HG03103 (cell line): ENCODE data around the gene BTNL3.
"Not testable (repeated sequence)": the region's sequence is repeated elsewhere in the genome, so short reads cannot be mapped to it uniquely, and the experiment has no call there.

Experiments used
- ATAC-seq: cut with Tn5 transposase; IDR thresholded peaks from one replicate; pipeline ENCODE4 v1.9.1; 2021; ENCODE audit warnings: low read depth; ENCODE audit not compliant: unreplicated experiment

BTNL3 gene

GRCh38 chr5:181045857-181046256 lies 57.2 kb downstream of the BTNL3 start:
- not testable (repeated sequence) for ATAC-seq

GRCh38 chr5:181047288-181047687 lies 58.6 kb downstream of the BTNL3 start:
- no peak for ATAC-seq

DNA sequence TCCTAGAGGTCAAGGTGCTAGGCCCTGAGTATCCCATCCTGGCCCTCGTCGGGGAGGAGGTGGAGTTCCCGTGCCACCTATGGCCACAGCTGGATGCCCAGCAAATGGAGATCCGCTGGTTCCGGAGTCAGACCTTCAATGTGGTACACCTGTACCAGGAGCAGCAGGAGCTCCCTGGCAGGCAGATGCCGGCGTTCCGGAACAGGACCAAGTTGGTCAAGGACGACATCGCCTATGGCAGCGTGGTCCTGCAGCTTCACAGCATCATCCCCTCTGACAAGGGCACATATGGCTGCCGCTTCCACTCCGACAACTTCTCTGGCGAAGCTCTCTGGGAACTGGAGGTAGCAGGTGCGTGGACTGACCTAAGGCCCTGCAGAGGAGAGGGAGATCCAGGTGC lies 59.3 kb downstream of the BTNL3 start:
- no peak for ATAC-seq

DNA sequence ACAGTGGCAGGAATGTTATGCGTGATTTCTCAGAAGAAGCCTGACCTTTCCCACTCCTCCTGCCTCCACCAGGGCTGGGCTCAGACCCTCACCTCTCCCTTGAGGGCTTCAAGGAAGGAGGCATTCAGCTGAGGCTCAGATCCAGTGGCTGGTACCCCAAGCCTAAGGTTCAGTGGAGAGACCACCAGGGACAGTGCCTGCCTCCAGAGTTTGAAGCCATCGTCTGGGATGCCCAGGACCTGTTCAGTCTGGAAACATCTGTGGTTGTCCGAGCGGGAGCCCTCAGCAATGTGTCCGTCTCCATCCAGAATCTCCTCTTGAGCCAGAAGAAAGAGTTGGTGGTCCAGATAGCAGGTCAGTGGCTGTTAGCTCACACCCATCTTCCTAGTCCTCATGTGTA lies 61.4 kb downstream of the BTNL3 start:
- no peak for ATAC-seq

DNA sequence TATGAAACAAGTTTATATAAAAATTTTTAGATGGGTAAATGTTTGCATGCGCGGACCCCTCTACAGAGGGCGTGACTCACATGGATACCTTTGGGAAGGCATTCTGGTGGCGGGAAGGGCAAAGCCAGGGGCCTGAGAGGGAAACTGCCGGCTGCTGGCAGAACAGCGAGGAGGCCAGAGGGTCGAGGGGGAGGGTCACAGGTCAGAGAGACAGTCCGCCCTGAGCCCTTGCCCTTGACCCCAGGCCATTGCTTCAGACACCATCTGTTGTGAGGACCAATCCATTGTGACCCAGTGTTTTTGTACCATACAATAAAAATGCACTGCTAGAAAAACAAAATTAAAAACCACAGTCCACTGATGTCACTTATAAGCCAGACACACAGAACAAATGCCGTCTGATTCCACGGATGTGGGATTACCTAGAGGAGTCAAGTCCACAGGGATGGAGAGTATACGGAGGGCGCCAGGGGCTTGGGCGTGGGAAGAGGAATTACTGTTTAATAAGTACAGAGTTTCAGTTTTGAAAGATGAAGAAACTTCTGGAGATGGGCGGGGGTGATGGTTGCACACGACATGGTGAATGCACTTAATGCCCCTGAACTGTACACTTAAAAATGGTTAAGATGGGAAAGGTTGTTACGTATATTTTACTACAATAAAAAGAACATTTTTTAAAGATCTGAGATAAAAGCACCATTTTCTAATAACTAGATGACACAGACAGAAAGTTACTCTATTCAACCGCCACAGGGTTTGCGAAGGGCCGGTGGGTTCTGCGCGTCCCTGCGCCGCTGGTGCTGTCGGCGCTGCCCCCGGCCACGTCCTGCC lies 63.4 kb downstream of the BTNL3 start:
- no peak for ATAC-seq

DNA sequence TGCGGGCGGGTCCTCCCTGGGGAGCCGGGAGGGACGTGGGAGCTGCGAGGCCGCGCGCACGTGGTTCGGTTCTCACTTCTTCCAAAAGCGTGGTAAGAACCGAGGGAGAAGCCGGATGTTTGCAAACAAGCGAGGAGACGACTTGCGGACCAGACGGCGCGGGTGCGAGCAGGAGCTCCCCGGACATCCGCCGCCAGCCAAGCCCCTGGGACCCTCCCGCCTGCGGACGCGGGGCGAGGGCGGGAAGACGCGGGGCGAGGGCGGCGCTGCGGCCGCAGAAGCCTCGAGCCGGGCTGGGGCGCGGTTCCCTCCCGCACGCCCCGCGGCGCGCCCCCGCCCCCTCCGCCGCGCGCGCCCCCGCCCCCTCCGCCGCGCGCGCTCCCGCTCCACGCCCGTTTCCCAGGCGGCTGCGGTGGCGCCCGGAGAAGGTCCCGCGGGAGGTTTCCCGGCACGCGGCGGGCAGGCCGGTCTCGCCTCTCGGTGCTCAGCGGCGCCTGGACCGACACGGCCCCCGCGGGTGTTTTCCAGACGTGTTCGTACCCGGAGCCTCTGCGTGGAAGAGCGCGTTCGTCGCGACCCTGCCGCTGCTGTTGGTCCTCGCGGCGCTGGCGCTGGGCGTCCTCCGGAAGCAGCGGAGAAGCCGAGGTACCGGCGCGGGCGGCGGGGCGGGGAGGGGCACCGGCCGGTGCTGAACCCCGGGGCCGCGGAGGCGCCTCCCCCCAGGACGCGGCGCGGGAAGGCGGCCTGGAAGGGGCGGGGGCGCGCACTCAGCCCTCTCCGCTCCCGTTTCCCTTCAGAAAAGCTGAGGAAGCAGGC lies 64.2 kb downstream of the BTNL3 start:
- ATAC-seq = no peak

GRCh38 chr5:181053488-181054121 lies 65.0 kb downstream of the BTNL3 start:
- ATAC-seq = no peak

GRCh38 chr5:181054138-181054537 lies 65.5 kb downstream of the BTNL3 start:
- no peak for ATAC-seq

- no peak for ATAC-seq
Observed at GRCh38 chr5:181054871-181055459, 66.3 kb downstream of the BTNL3 start.
